PC-3 (cell line): Measurements from ENCODE around the gene SEC24B. TPM values are rescaled to one million over a fixed set of nuclear protein-coding genes. Genes with fewer than 3 reads are reported as not detected.

Experiments
- ATAC-seq: fragments of 200-7000 bp; cut with Tn5 transposase; 2 replicates; pipeline ENCODE4 v1.9.1; 2020; ENCODE audit warnings: mild to moderate bottlenecking, moderate library complexity
- BruUV-seq: library from RNA; stranded (reverse); fragments of 400-500 nt; replicated peaks from 2 replicates; lab custom pipeline; 2021; lab: Mats Ljungman, UMichigan
- CTCF ChIA-PET: fragments of 300-600 bp; sonication (Branson Sonifier 250); formaldehyde crosslinking; loops from one replicate; lab custom pipeline; 2022; ENCODE audit warnings: antibody characterized with exemption; lab: Charles Lee
- POLR2A ChIA-PET: fragments of 300-600 bp; sonication (Branson Sonifier 250); formaldehyde crosslinking; loops from one replicate; lab custom pipeline; 2022; ENCODE audit warnings: antibody characterized with exemption; ENCODE audit not compliant: unreplicated experiment; lab: Charles Lee
- DNase-seq: peaks from one replicate; pipeline ENCODE4 v3.0.0-alpha.2; 2015
- H2AFZ ChIP-seq: fragments of 300-600 bp; sonication (generic); 2 replicates; pipeline ENCODE4 v1.6.0; 2016; ENCODE audit warnings: antibody characterized with exemption, low read length
- H3F3A ChIP-seq: fragments of 300-600 bp; sonication (generic); one replicate; pipeline ENCODE4 v1.6.0; 2017; ENCODE audit warnings: antibody characterized with exemption, low read length, control low read depth, mild to moderate bottlenecking; ENCODE audit not compliant: unreplicated experiment
- H3K27ac ChIP-seq: fragments of 300-600 bp; sonication (generic); 2 replicates; pipeline ENCODE4 v1.5.1; 2016; ENCODE audit warnings: mild to moderate bottlenecking, low read length
- H3K27me3 ChIP-seq: fragments of 300-600 bp; sonication (generic); 2 replicates; pipeline ENCODE4 v1.6.1; 2016; ENCODE audit warnings: low read length, mixed read lengths
- H3K36me3 ChIP-seq: fragments of 300-600 bp; sonication (generic); 2 replicates; pipeline ENCODE4 v1.6.1; 2016; ENCODE audit warnings: low read depth, mixed run types, low read length, mixed read lengths
- H3K4me1 ChIP-seq: fragments of 300-600 bp; sonication (generic); 2 replicates; pipeline ENCODE4 v1.5.1; 2016; ENCODE audit warnings: low read length; ENCODE audit not compliant: insufficient read depth
- H3K4me2 ChIP-seq: fragments of 300-600 bp; sonication (generic); 2 replicates; pipeline ENCODE4 v1.6.0; 2016; ENCODE audit warnings: low read length
- H3K4me3 ChIP-seq: fragments of 300-600 bp; sonication (generic); 2 replicates; pipeline ENCODE4 v1.5.1; 2016; ENCODE audit warnings: mild to moderate bottlenecking, low read length, mixed read lengths
- H3K79me2 ChIP-seq: fragments of 300-600 bp; sonication (generic); 2 replicates; pipeline ENCODE4 v1.6.1; 2017; ENCODE audit warnings: low read length, mixed read lengths
- H3K9ac ChIP-seq: fragments of 300-600 bp; sonication (generic); 2 replicates; pipeline ENCODE4 v1.6.0; 2016; ENCODE audit warnings: mild to moderate bottlenecking, low read length
- H3K9me2 ChIP-seq: fragments of 300-600 bp; sonication (generic); replicated peaks from 2 replicates; pipeline ENCODE4 v1.6.1; 2016; ENCODE audit warnings: mixed run types, low read length, mixed read lengths
- H3K9me3 ChIP-seq: fragments of 300-600 bp; sonication (generic); 2 replicates; pipeline ENCODE4 v1.6.1; 2016; ENCODE audit warnings: low read length, mixed read lengths
- H4K20me1 ChIP-seq: fragments of 300-600 bp; sonication (generic); 2 replicates; pipeline ENCODE4 v1.6.1; 2016; ENCODE audit warnings: low read length, mixed read lengths
- CTCF ChIP-seq: fragments of 300-600 bp; sonication (generic); conservative IDR thresholded peaks from 2 replicates; pipeline ENCODE4 v1.5.1; 2017; ENCODE audit warnings: antibody characterized with exemption, low read depth, mild to moderate bottlenecking, low read length
- EZH2 ChIP-seq: fragments of 300-600 bp; sonication (generic); IDR thresholded peaks from one replicate; pipeline ENCODE4 v1.6.1; 2017; ENCODE audit warnings: antibody characterized with exemption, mild to moderate bottlenecking, low read length; ENCODE audit not compliant: unreplicated experiment
- EZH2phosphoT487 ChIP-seq: fragments of 300-600 bp; sonication (generic); IDR thresholded peaks from 2 replicates; pipeline ENCODE4 v1.6.1; 2018; ENCODE audit warnings: mild to moderate bottlenecking, antibody characterized with exemption, low read length, borderline replicate concordance
- intact Hi-C: fragments of 100-400 bp; cut with micrococcal nuclease; formaldehyde crosslinking; loops from 2 replicates; pipeline ENCODE4 v1.9.0; 2023
- total RNA-seq: library from RNA; depleted of rRNA; stranded (reverse); fragments of >200 nt; gene quantifications from 2 replicates; pipeline ENCODE4 v1.2.3, GENCODE V29; 2014

SEC24B gene
- total RNA-seq, 1 experiment from 2014 or later, result 11.3 TPM

GRCh38 chr4:109497511-109497910 is 63.9 kb downstream of the SEC24B start:
- Histone ChIP-seq H3K4me3 (no peak overlapping the region), H3K27me3 (no peaks in the 10 kb centered on the region), H3K36me3 (peaks cover 10% of the 10 kb centered on the region), H2AFZ (no peak overlapping the region), H4K20me1 (no peaks in the 10 kb centered on the region), H3K4me1 (no peaks in the 10 kb centered on the region), H3F3A (no peaks in the 10 kb centered on the region), H3K9ac (no peak overlapping the region), H3K27ac (no peak overlapping the region), H3K9me2 (no peaks in the 10 kb centered on the region), H3K4me2 (no peak overlapping the region), H3K9me3 (no peaks in the 10 kb centered on the region), H3K79me2 (no peaks in the 10 kb centered on the region)
- ChIA-PET CTCF (no interaction called here), POLR2A (no interaction called here)
- ATAC-seq, result no peak
- intact Hi-C loops, result no loop called here
- TF ChIP-seq EZH2 (no peak), EZH2phosphoT487 (no peak), CTCF (no peak)
- DNase-seq, result no peak
- BruUV-seq, result no TSS peak

GRCh38 chr4:109499513-109499912 is 65.9 kb downstream of the SEC24B start:
- H3K4me1 ChIP-seq, result no peaks in the 10 kb centered on the region
- H3K9me2 ChIP-seq, result no peaks in the 10 kb centered on the region
- H3K4me2 ChIP-seq, result no peak overlapping the region
- no peaks in the 10 kb centered on the region for H3K27me3 ChIP-seq
- H3K36me3 ChIP-seq, result peaks cover 17% of the 10 kb centered on the region
- no peak overlapping the region for H3K27ac ChIP-seq
- ChIA-PET CTCF (no interaction called here), POLR2A (no interaction called here)
- DNase-seq, result no peak
- H3K79me2 ChIP-seq, result no peaks in the 10 kb centered on the region
- H3K4me3 ChIP-seq, result no peak overlapping the region
- H2AFZ ChIP-seq, result no peak overlapping the region
- intact Hi-C loops, result no loop called here
- no peak overlapping the region for H3K9ac ChIP-seq
- ATAC-seq, result no peak
- no TSS peak for BruUV-seq
- H3K9me3 ChIP-seq, result no peaks in the 10 kb centered on the region
- no peaks in the 10 kb centered on the region for H3F3A ChIP-seq
- no peaks in the 10 kb centered on the region for H4K20me1 ChIP-seq
- no peak for TF ChIP-seq EZH2phosphoT487
- TF ChIP-seq EZH2, result no peak
- TF ChIP-seq CTCF, result no peak

GRCh38 chr4:109506890-109507289 is 73.3 kb downstream of the SEC24B start:
- Histone ChIP-seq H3K9me3 (no peaks in the 10 kb centered on the region), H3K4me1 (no peaks in the 10 kb centered on the region), H3K27me3 (no peaks in the 10 kb centered on the region), H4K20me1 (no peaks in the 10 kb centered on the region), H3K79me2 (no peaks in the 10 kb centered on the region), H3K9me2 (no peaks in the 10 kb centered on the region), H2AFZ (no peak overlapping the region), H3F3A (no peaks in the 10 kb centered on the region), H3K36me3 (peaks cover 22% of the 10 kb centered on the region), H3K4me3 (no peak overlapping the region), H3K9ac (no peak overlapping the region), H3K27ac (no peak overlapping the region), H3K4me2 (no peak overlapping the region)
- intact Hi-C loops, result no loop called here
- DNase-seq (peak; percentile 5), ATAC-seq (peak; percentile 64)
- ChIA-PET CTCF (no interaction called here), POLR2A (no interaction called here)
- BruUV-seq, result no TSS peak
- TF ChIP-seq CTCF (no peak), EZH2phosphoT487 (no peak), EZH2 (no peak)
